ENCODE results near the gene HERC6.
"Not testable (repeated sequence)": the region's sequence is repeated elsewhere in the genome, so short reads cannot be mapped to it uniquely, and the experiment has no call there.

The HERC6 gene

DNA sequence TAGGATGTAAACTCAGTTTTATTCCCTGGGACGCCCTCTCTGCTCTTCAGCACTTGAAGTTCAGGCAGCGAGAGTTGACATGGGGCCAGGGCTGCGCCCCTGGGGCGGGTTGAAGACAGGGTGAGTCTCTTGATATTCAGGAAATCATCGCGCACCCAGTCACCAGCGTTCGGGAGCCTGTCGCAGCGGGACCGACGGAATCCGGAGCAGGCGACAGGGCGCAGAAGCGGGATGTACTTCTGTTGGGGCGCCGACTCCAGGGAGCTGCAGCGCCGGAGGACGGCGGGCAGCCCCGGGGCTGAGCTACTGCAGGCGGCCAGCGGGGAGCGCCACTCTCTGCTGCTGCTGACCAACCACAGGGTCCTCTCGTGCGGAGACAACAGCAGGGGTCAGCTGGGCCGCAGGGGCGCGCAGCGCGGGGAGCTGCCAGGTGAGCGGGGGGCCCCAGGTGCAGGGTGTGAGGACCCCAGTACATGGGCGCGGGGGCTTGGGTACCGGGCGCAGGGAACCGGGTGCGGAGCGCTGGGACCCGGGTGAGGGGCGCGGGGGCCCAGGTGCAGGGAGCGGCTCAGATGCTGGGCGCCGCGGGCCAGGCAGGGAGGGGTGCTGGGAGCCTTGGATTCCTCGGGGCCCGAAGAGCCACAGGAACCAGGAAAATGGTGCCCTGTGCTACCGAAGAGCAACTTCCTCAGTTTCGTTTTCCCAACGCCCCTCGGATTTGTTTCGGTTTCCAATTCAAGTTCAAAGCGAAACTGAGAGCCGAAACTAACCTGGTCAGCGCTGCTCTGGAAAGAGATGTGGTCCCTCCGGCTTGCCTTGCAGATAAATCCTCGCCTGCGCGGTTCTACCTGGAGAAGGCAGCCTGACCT, at the start of gene HERC6:
Gene HERC6, plus strand, starts transcription at position 162 of the 869 bp plus-strand sequence. Its CDS starts 70 bp downstream, at position 232.
- no peak for TF ChIP-seq GATA1 (IDR thresholded peaks at IDR 0.05; ENCODE audit: low read depth, low read length)
- peak; percentile 35 for TF ChIP-seq POLR2A (IDR thresholded peaks at IDR 0.05; ENCODE audit: low read length)

DNA sequence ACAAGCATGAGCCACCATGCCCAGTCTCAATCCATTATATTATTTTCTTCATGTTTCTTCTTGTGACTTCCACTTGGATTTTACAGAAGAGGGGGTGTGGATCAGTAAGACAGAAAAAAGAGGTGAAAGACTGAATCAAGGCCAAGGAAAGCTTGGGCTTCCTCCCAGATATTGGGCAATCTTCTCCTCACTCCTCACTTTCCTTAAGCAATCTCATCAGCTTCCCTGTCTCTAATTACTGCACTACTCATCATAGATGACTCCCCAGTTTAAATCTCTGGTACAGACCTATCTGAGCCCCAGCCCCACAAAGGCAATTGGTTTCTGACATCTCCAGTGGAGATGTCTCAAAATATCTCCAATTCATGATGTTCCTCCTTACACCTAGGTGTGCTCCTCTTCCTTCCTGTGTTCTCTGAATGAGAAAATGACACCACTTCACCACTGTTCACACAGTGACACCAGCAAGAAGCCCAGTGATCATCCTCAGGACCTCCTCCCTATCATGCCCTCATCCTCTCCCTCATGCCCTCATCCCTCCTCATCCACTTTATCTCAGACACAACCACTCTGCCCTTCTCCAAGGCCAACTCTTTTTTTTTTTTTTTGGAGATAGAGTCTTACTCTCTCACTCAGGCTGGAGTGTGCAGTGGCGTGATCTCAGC, 44.8 kb upstream of the HERC6 start:
- no peak for DNase-seq

More for the DNA sequence above, at the start of gene HERC6:
- DNase-seq: peak; percentile 93 to 96

DNA sequence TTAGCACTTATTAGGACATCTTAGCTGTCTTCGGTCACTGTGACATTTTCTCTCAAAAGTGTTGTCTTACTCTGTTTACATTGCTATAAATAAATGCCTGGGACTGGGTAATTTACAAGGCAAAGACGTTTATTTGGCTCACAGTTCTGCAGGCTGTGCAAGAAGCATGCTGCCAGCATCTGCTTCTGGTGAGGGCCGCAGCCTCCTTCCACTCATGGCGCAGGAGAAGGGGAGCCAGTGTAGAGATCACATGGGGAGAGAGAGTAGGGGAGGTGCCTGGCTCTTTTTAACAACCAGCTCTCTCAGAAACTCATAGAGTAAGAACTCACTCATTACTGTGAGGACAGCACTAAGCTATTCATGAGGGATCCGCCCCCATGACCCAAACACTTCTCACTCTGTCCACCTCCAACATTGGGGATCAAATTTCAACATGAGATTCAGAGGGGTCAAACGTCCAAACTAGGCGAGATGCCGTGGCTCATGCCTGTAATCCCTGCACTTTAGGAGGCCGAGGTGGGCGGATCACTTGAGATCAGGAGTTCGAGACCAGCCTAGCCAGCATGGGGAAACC, 43.5 kb upstream of the HERC6 start:
- DNase-seq: no peak
- TF ChIP-seq POLR2A (IDR thresholded peaks at IDR 0.05; ENCODE audit: low read length) (no peak), GATA1 (IDR thresholded peaks at IDR 0.05; ENCODE audit: low read depth, low read length) (no peak)

More for the DNA sequence above, 44.8 kb upstream of the HERC6 start:
- TF ChIP-seq POLR2A (IDR thresholded peaks at IDR 0.05; ENCODE audit: low read length) (no peak), GATA1 (IDR thresholded peaks at IDR 0.05; ENCODE audit: low read depth, low read length) (no peak)

DNA sequence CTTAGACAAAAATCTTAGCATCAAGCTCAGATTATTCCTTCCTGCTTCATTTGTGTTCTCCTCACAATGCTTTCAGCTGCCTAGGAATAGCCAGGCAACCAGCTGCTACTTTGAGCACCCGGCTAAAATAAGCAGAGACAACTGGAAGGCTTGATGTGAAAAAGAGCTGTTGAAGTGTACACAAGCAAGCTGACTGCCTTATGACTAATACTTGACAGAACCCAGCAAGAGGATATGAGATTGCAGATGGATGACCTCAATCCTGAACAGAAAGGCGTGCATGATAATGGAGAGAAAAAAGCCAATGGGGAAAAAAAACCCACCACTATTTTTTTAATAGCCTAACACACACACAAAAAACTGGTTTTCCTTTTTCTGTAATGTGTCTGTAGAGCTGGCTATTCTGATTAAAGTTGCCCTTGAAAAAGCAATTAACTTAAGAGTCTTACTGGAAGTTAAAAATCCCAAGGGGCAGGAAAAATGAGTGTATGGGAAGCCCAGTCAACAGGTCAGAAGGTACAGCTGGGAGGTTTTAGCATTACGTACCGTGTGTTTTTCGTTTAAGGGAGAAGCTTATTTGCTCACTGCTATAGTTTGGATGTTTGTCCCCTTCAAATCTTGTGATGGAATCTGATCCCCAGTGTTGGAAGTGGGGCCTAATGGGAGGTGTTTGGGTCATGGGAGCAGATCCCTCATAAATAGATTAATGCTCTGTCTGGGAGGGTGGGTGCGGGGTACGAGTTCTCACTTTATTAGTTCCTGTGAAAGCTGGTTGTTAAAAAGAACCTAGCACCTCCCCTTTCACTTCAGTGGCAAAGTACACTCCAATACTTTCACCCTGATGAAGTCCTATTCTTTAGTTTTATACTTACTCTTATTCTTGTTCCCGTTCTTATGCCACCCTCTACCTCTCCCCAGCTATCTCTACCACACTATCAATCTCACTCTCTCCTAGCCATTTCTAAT, 37.1 kb upstream of the HERC6 start:
- no peak for DNase-seq
- no peak for TF ChIP-seq POLR2A (IDR thresholded peaks at IDR 0.05; ENCODE audit: low read length)
- TF ChIP-seq GATA1 (IDR thresholded peaks at IDR 0.05; ENCODE audit: low read depth, low read length): no peak

DNA sequence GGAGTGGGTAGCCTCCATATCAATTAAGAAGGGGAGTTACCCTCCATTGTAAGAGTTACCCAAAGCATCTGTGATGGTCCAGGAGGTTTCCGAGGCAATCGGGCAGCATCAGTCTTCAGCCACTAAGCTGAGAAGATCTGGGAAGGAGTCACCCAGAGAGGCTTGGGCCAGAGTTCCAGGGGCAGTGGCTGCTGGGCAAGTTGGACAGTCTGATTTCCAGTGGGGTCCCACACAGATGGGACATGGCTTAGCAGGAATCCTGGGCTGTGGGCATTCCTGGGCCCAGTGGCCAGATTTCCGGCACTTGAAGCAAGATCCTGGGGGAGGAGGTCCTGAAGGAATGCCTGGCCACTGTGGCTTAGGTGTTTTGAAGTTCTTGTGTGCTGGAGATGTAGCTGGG, 31.8 kb upstream of the HERC6 start:
- DNase-seq: not testable (repeated sequence)

DNA sequence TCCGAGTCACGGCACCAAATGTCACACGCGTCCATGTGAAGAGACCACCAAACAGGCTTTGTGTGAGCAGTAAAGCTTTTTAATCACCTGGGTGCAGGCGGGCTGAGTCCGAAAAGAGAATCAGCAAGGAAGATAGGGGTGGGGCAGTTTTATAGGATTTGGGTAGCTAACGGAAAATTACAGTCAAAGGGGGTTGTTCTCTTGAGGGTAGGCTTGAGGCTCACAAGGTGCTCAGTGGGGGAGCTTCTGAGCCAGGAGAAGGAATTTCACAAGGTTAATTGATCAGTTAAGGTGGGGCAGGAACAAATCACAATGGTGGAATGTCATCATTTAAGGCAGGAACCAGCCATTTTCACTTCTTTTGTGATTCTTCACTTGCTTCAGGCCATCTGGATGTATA, 29.9 kb upstream of the HERC6 start:
- DNase-seq: not testable (repeated sequence)

DNA sequence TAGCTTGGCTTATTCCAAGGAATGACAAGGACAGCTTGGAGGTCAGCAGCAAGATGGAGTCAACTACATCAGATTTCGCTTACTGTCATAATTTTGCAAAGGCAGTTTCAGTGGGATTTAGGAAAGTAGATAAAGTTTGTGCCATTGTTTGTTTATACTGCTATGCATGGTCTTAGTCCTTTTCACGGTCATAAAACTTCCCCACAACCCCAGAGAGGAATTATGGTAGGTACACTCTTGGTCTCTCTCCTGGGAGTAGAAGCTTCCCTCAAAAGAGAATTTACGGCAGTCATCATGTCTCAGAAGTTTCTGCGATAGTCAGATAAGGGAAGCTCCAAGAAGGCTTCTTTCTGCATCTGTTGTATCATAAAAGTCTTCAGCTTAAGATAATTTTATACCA, 27.9 kb upstream of the HERC6 start:
- TF ChIP-seq GATA1 (IDR thresholded peaks at IDR 0.05; ENCODE audit: low read depth, low read length): no peak
- no peak for TF ChIP-seq POLR2A (IDR thresholded peaks at IDR 0.05; ENCODE audit: low read length)
- no peak for DNase-seq

DNA sequence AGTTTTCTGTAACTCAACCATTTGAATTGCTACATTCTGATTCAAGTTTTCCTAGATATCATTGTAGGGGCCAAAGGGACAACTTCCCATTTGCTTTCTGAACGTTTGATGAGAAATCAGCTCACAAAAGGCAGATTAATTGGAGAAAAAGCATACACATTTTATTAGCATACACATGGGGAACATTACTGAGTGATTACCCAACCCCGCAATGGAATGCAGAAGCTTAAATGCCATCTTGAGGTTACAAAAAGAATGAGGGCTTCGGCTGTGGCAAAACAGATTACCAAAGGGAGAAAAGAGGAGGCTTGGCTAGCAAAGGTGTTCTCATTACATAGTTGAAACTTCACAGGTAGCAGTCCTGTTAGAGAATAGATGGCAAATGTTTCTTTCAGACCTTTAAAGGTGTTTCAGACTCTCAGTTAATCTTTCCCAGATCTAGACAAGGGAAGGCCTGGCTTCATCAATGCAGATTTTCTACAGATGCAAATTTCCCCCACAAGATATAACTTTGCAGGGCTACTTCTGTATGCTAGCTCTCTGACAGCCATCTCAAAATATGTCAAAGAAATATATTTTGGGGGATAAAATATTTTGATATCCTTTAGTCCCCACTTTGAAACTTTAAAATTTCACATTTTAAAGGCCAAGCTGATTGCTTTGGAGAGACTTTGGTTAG, 26.5 kb upstream of the HERC6 start:
- TF ChIP-seq POLR2A (IDR thresholded peaks at IDR 0.05; ENCODE audit: low read length) (no peak), GATA1 (IDR thresholded peaks at IDR 0.05; ENCODE audit: low read depth, low read length) (no peak)
- no peak for DNase-seq

DNA sequence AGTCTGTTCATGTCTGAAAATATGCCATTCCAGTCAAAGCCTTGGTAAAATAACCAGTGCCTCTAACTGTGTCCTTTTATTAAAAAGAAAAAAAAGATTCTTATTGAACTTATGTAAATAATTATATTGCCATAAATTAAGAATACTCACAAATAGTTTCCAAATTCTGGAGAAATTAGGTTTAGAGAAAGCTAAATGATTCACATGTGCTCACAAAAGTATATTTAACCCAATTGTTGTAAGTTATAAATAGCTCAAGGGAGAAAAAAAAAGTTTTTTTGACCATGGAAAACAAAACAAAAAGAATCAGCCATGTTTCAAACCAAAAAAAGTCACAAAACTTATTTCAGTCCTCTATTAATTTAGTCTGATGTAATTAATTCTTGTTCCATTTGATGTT, 25.3 kb upstream of the HERC6 start:
- TF ChIP-seq POLR2A (IDR thresholded peaks at IDR 0.05; ENCODE audit: low read length) (no peak), GATA1 (IDR thresholded peaks at IDR 0.05; ENCODE audit: low read depth, low read length) (no peak)
- DNase-seq: no peak

DNA sequence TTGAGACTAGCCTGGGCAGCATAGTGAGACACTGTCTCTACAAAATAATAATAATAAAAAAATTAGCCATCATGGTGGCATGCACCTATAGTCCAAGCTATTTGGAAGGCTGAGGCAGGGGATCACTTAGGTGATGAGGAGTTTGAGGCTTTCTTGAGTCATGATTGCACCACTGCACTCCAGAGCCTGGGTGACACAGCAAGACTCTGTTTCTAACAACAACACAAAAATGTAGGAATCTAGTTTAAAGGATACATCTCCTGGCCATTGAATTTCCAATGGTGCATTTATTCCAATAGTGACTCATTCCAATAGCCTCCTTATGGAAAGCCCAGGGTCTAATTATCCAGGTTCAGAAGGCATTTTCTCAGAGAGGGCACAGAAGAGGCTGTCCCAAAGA, 21.9 kb upstream of the HERC6 start:
- no peak for DNase-seq
- TF ChIP-seq POLR2A (IDR thresholded peaks at IDR 0.05; ENCODE audit: low read length): no peak

DNA sequence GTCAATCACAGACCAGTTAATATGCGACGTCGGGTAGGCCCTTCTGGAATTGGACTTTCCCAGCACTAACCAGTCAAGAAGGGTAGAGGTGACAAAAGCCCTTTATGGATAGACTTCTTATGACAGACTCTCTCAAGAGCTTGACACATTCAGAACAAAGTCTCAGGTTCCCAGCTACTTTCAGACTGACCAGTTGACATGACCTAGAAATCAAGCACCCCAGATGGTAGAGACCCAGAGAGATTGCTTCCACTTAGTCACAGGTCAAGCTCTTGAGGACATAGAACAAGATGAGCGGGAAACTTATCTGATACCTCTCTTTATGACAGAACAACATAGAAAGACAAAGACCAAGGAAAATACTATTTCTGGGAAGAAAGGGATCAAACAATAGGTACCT, 21.4 kb upstream of the HERC6 start:
- TF ChIP-seq POLR2A (IDR thresholded peaks at IDR 0.05; ENCODE audit: low read length) (no peak), GATA1 (IDR thresholded peaks at IDR 0.05; ENCODE audit: low read depth, low read length) (no peak)
- no peak for DNase-seq

DNA sequence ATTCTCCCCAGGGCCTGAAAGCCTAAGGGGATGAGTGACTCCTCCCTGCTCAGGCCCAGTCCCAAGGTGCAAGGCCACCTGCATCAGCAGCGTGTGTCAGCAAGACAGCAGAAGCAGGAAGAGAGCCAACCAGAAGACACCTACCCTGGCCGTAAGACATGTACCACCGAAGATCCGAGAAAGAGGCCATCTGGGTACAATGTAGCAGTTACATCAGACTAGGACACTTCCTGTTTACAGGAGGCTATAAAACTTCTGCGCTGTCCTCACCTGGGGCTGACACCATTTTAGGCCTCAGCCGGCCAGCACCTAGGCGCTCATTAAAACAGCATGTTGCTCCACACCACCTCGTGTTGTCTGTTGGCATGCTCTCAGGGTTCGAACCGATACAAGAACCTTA, 19.1 kb upstream of the HERC6 start:
- DNase-seq: no peak
- TF ChIP-seq POLR2A (IDR thresholded peaks at IDR 0.05; ENCODE audit: low read length) (no peak), GATA1 (IDR thresholded peaks at IDR 0.05; ENCODE audit: low read depth, low read length) (no peak)

DNA sequence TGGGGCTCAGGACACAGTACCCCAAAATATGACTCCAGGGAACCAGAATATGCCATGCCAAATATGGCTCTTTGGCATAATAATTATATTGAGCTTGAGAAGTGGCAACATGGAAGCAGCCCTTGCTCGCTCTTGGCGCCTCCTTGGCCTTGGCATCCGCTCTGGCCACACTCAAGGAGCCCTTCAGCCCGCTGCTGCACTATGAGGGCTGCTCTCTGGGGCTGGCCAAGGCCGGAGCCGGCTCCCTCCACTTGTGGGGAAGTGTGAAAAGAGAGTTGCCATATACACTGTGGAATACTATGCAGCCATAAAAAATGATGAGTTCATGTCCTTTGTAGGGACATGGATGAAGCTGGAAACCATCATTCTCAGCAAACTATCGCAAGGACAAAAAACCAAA, 18.4 kb upstream of the HERC6 start:
- DNase-seq: no peak
- no peak for TF ChIP-seq POLR2A (IDR thresholded peaks at IDR 0.05; ENCODE audit: low read length)
- no peak for TF ChIP-seq GATA1 (IDR thresholded peaks at IDR 0.05; ENCODE audit: low read depth, low read length)
